Smooth muscle cell (in vitro differentiated cells): ENCODE results near the gene CD59. TPM values are rescaled to one million over a fixed set of nuclear protein-coding genes. Genes with fewer than 3 reads are reported as not detected.

Source experiments
- DNase-seq: peaks from one replicate; lab custom pipeline; 2025; ENCODE audit not compliant: unreplicated experiment; lab: John Stamatoyannopoulos, UW
- H2AFZ ChIP-seq: fragments of 200-600 bp; sonication (generic); 2 replicates; pipeline ENCODE4 v1.6.0; 2016; ENCODE audit warnings: antibody characterized with exemption, low read depth, mild to moderate bottlenecking
- H3F3A ChIP-seq: fragments of 200-600 bp; sonication (generic); 2 replicates; pipeline ENCODE4 v1.6.0; 2017; ENCODE audit warnings: antibody characterized with exemption, low read depth
- H3K27ac ChIP-seq: fragments of 200-600 bp; sonication (generic); 2 replicates; pipeline ENCODE4 v1.5.1; 2016; ENCODE audit warnings: low read depth, mild to moderate bottlenecking
- H3K27me3 ChIP-seq: fragments of 200-600 bp; sonication (generic); 2 replicates; pipeline ENCODE4 v1.6.1; 2016; ENCODE audit warnings: low read depth, mild to moderate bottlenecking
- H3K36me3 ChIP-seq: fragments of 200-600 bp; sonication (generic); 2 replicates; pipeline ENCODE4 v1.5.1; 2016; ENCODE audit warnings: low read depth
- H3K4me1 ChIP-seq: fragments of 200-600 bp; sonication (generic); 2 replicates; pipeline ENCODE4 v1.5.1; 2016; ENCODE audit warnings: low read depth
- H3K4me2 ChIP-seq: fragments of 200-600 bp; sonication (generic); 2 replicates; pipeline ENCODE4 v1.6.0; 2016; ENCODE audit warnings: mild to moderate bottlenecking
- H3K4me3 ChIP-seq: fragments of 200-600 bp; sonication (generic); 2 replicates; pipeline ENCODE4 v1.5.1; 2016; ENCODE audit warnings: mild to moderate bottlenecking
- H3K79me2 ChIP-seq: fragments of 200-600 bp; sonication (generic); 2 replicates; pipeline ENCODE4 v1.6.0; 2016; ENCODE audit warnings: low read depth, mild to moderate bottlenecking
- H3K9ac ChIP-seq: fragments of 200-600 bp; sonication (generic); 2 replicates; pipeline ENCODE4 v1.6.0; 2016; ENCODE audit warnings: low read depth
- H3K9me3 ChIP-seq: fragments of 200-600 bp; sonication (generic); replicated peaks from 2 replicates; pipeline ENCODE4 v1.5.1; 2016; ENCODE audit warnings: low read depth
- H4K20me1 ChIP-seq: fragments of 200-600 bp; sonication (generic); 2 replicates; pipeline ENCODE4 v1.6.0; 2016; ENCODE audit warnings: low read depth
- CTCF ChIP-seq: fragments of 200-600 bp; sonication (generic); IDR thresholded peaks from 2 replicates; pipeline ENCODE4 v1.5.1; 2017; ENCODE audit warnings: borderline replicate concordance, mild to moderate bottlenecking, antibody characterized with exemption; ENCODE audit not compliant: insufficient read depth, poor library complexity, severe bottlenecking
- WGBS: methylation state at CpG from one replicate; pipeline ENCODE4 v1.1.7; 2016; ENCODE audit warnings: low lambda C conversion rate; 5-methylcytosine and 5-hydroxymethylcytosine counted together
- polyA plus RNA-seq: library from polyadenylated mRNA; unstranded; fragments of >200 nt; fragmentation: Nextera tagmentation; extraction: Ambion mirVana; gene quantifications from 2 replicates; pipeline ENCODE4 v1.2.1, GENCODE V29; 2016
- total RNA-seq: library from RNA; depleted of rRNA; stranded (reverse); fragments of >200 nt; gene quantifications from 2 replicates; pipeline ENCODE4 v1.2.3, GENCODE V29; 2014

The CD59 gene
- total and polyA plus RNA-seq, 2 experiments from 2014 or later: 291 to 563 TPM

GRCh38 chr11:33655842-33656600 is 80.2 kb downstream of the CD59 start:
- H2AFZ ChIP-seq: no peak overlapping the region
- H3K27ac ChIP-seq: no peak overlapping the region
- H3K9me3 ChIP-seq: no peaks in the 10 kb centered on the region
- DNase-seq: no peak
- no peak overlapping the region for H3K9ac ChIP-seq
- H4K20me1 ChIP-seq: no peaks in the 10 kb centered on the region
- no peaks in the 10 kb centered on the region for H3F3A ChIP-seq
- no peaks in the 10 kb centered on the region for H3K79me2 ChIP-seq
- H3K4me2 ChIP-seq: no peak overlapping the region
- no peak overlapping the region for H3K4me3 ChIP-seq
- no peaks in the 10 kb centered on the region for H3K36me3 ChIP-seq
- H3K27me3 ChIP-seq: no peaks in the 10 kb centered on the region
- no peak for TF ChIP-seq CTCF
- 87% methylated on average over 11 of the region's 11 CpGs for WGBS
- H3K4me1 ChIP-seq: no peaks in the 10 kb centered on the region

- DNase-seq: no peak
- no peaks in the 10 kb centered on the region for H4K20me1 ChIP-seq
- no peak overlapping the region for H2AFZ ChIP-seq
- H3K4me3 ChIP-seq: no peak overlapping the region
- no peak overlapping the region for H3K9ac ChIP-seq
- no peaks in the 10 kb centered on the region for H3K79me2 ChIP-seq
- 98% methylated on average over 6 of the region's 6 CpGs for whole genome bisulfite sequencing
- no peaks in the 10 kb centered on the region for H3K27me3 ChIP-seq
- TF ChIP-seq CTCF: no peak
- no peaks in the 10 kb centered on the region for H3K36me3 ChIP-seq
- H3F3A ChIP-seq: no peaks in the 10 kb centered on the region
- no peak overlapping the region for H3K27ac ChIP-seq
- no peaks in the 10 kb centered on the region for H3K9me3 ChIP-seq
- no peak overlapping the region for H3K4me2 ChIP-seq
- no peaks in the 10 kb centered on the region for H3K4me1 ChIP-seq
Observed at GRCh38 chr11:33654594-33654993, 81.6 kb downstream of the CD59 start.

Other genes with a start within 250 kb of the CD59 start
- gene C11orf91, start 35.6 kb downstream of the CD59 start, total RNA-seq: not detected in 2 replicates
- 0.57 and 0.91 TPM in 2 replicates for gene C11orf91, start 35.6 kb downstream of the CD59 start, polyA plus RNA-seq
- 49.3 and 63.6 TPM in 2 replicates for gene FBXO3, start 38.1 kb upstream of the CD59 start, total RNA-seq
- gene FBXO3, start 38.1 kb upstream of the CD59 start, polyA plus RNA-seq: 28.8 and 38.5 TPM in 2 replicates
- gene LMO2, start 155.7 kb upstream of the CD59 start, total RNA-seq: 1.8 and 2.7 TPM in 2 replicates
- 3.8 and 5.8 TPM in 2 replicates for gene LMO2, start 155.7 kb upstream of the CD59 start, polyA plus RNA-seq